ENCODE measurements around the gene SEMA6A.

Gene SEMA6A

DNA sequence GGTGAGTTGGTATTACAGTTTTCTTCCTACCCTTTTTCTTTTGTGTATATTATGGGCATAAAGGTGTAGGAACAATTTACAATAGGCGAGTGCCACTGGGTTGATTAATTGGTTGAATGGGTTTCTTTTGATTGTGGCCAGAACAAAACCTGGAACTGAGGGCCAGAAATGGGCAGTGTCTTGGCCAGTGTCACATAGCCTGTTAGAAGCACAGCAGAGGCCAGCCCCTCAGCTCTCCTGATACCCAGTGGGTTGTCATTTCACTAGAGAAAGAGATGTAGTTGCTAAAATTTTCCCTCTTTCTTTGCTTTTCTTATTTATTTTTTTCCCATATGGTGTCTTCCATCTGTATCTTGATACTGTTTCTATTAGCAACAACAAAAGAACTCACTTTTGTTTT lies 38.8 kb upstream of the SEMA6A start:
- DNase-seq (ENCODE audit: low read depth), result no peak
- TF ChIP-seq CTCF (IDR thresholded peaks at IDR 0.05; ENCODE audit: control insufficient read depth, insufficient read depth, low read depth, low read length, missing control alignments), result no peak
- H3K4me3 ChIP-seq (ENCODE audit: control insufficient read depth, low read depth, low read length), result no peak overlapping the region

DNA sequence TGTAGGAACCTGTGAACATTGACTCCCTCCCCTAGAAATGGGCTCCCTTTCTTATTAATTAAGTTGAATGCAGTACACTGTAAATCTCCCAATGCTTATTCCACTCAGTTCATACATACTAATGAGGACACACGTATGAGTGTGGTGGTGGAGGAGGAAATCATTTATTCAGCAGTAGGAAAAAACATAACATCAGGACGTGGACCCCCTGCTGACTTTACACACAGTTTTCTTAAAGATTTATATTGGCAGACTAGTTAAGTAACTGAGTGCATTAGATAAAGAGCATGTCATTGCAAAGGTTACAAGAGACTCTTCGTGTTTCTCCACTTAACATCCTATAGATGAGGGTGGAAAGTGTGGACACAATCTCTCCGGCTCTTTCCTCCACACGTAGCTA lies 37.8 kb upstream of the SEMA6A start:
- DNase-seq (ENCODE audit: low read depth), result no peak
- no peak for TF ChIP-seq CTCF (IDR thresholded peaks at IDR 0.05; ENCODE audit: control insufficient read depth, insufficient read depth, low read depth, low read length, missing control alignments)
- no peak overlapping the region for H3K4me3 ChIP-seq (ENCODE audit: control insufficient read depth, low read depth, low read length)

- no peak for DNase-seq (ENCODE audit: low read depth)
- no peak overlapping the region for H3K4me3 ChIP-seq (ENCODE audit: control insufficient read depth, low read depth, low read length)
- TF ChIP-seq CTCF (IDR thresholded peaks at IDR 0.05; ENCODE audit: control insufficient read depth, insufficient read depth, low read depth, low read length, missing control alignments), result no peak
Observed at GRCh38 chr5:116605310-116606070, 30.9 kb upstream of the SEMA6A start.

- DNase-seq (ENCODE audit: low read depth), result no peak
- no peak for TF ChIP-seq CTCF (IDR thresholded peaks at IDR 0.05; ENCODE audit: control insufficient read depth, insufficient read depth, low read depth, low read length, missing control alignments)
- no peak overlapping the region for H3K4me3 ChIP-seq (ENCODE audit: control insufficient read depth, low read depth, low read length)
Observed at GRCh38 chr5:116604805-116605204, 30.2 kb upstream of the SEMA6A start.

GRCh38 chr5:116600876-116601275 lies 26.3 kb upstream of the SEMA6A start:
- no peak for DNase-seq (ENCODE audit: low read depth)

GRCh38 chr5:116598911-116599310 lies 24.3 kb upstream of the SEMA6A start:
- no peak for DNase-seq (ENCODE audit: low read depth)
- no peak for TF ChIP-seq CTCF (IDR thresholded peaks at IDR 0.05; ENCODE audit: control insufficient read depth, insufficient read depth, low read depth, low read length, missing control alignments)
- H3K4me3 ChIP-seq (ENCODE audit: control insufficient read depth, low read depth, low read length), result no peak overlapping the region

More at GRCh38 chr5:116600876-116601275, 26.3 kb upstream of the SEMA6A start:
- no peak for TF ChIP-seq CTCF (IDR thresholded peaks at IDR 0.05; ENCODE audit: control insufficient read depth, insufficient read depth, low read depth, low read length, missing control alignments)
- no peak overlapping the region for H3K4me3 ChIP-seq (ENCODE audit: control insufficient read depth, low read depth, low read length)

Measured in AG09309 (cell line).